Keratinocyte (primary cell): ENCODE measurements around the gene PUDP. TPM values are rescaled to one million over a fixed set of nuclear protein-coding genes. Genes with fewer than 3 reads are reported as not detected.

ENCODE experiments used
- DNase-seq: peaks from one replicate; pipeline ENCODE4 v3.0.0-alpha.2; 2011; ENCODE audit warnings: low read depth, missing footprints, low spot score
- FAIRE-seq: peaks from 2 replicates; lab custom pipeline; 2011; peaks lifted over from hg19 to GRCh38; lab: Jason Lieb, UNC
- H2AFZ ChIP-seq: 2 replicates; pipeline ENCODE4 v1.6.0; 2012; ENCODE audit warnings: low read length, control low read depth, inconsistent platforms; ENCODE audit not compliant: control insufficient read depth
- H3K27ac ChIP-seq: 2 replicates; pipeline ENCODE4 v1.5.1; 2011; ENCODE audit warnings: low read length; ENCODE audit not compliant: control insufficient read depth, insufficient read depth
- H3K27me3 ChIP-seq: 3 replicates; pipeline ENCODE4 v1.6.0; 2011; ENCODE audit warnings: low read length; ENCODE audit not compliant: control insufficient read depth, insufficient read depth; ENCODE audit errors: extremely low read depth
- H3K36me3 ChIP-seq, 2 experiments: 2 replicates in 1 of 2; 3 replicates in 1 of 2; pipeline ENCODE4 v1.5.1; 2011; ENCODE audit warnings: low read length in 2 of 2, mild to moderate bottlenecking in 1 of 2; ENCODE audit not compliant: control insufficient read depth in 2 of 2, insufficient read depth in 2 of 2; ENCODE audit errors: extremely low read depth in 1 of 2
- H3K4me1 ChIP-seq: 3 replicates; pipeline ENCODE4 v1.5.1; 2011; ENCODE audit warnings: low read length; ENCODE audit not compliant: control insufficient read depth, insufficient read depth; ENCODE audit errors: extremely low read depth
- H3K4me2 ChIP-seq: 3 replicates; pipeline ENCODE4 v1.6.0; 2011; ENCODE audit warnings: low read depth, low read length; ENCODE audit not compliant: control insufficient read depth, insufficient read depth; ENCODE audit errors: extremely low read depth
- H3K4me3 ChIP-seq, 3 experiments: fragments of 200-600 bp in 1 of 3; sonication (generic) in 1 of 3; 2 replicates in 2 of 3; 3 replicates in 1 of 3; pipeline ENCODE4 v1.5.1; 2011 to 2016; ENCODE audit warnings: low read length in 3 of 3, mild to moderate bottlenecking in 3 of 3, control low read depth in 2 of 3, inconsistent platforms in 1 of 3, low read depth in 1 of 3, mixed read lengths in 1 of 3, mixed run types in 1 of 3, moderate library complexity in 1 of 3; ENCODE audit not compliant: control insufficient read depth in 2 of 3, insufficient read depth in 2 of 3; ENCODE audit errors: extremely low read depth in 1 of 3
- H3K79me2 ChIP-seq: 2 replicates; pipeline ENCODE4 v1.6.0; 2012; ENCODE audit warnings: low read length; ENCODE audit not compliant: control insufficient read depth, insufficient read depth
- H3K9ac ChIP-seq: 3 replicates; pipeline ENCODE4 v1.6.0; 2011; ENCODE audit warnings: low read length; ENCODE audit not compliant: control insufficient read depth, insufficient read depth; ENCODE audit errors: extremely low read depth
- H3K9me1 ChIP-seq: 3 replicates; pipeline ENCODE4 v1.6.0; 2011; ENCODE audit warnings: low read length; ENCODE audit not compliant: control insufficient read depth, insufficient read depth; ENCODE audit errors: extremely low read depth
- H3K9me3 ChIP-seq: 2 replicates; pipeline ENCODE4 v1.5.1; 2012; ENCODE audit warnings: low read depth, low read length; ENCODE audit not compliant: control insufficient read depth
- H4K20me1 ChIP-seq: 3 replicates; pipeline ENCODE4 v1.6.0; 2011; ENCODE audit warnings: low read length; ENCODE audit not compliant: control insufficient read depth, insufficient read depth; ENCODE audit errors: extremely low read depth
- CTCF ChIP-seq, 3 experiments: IDR thresholded peaks in 1 of 3; conservative IDR thresholded peaks in 1 of 3; optimal IDR thresholded peaks in 1 of 3; 2 replicates in 2 of 3; 3 replicates in 1 of 3; pipeline versions ENCODE3 to v1.5.1; 2011; ENCODE audit warnings: low read length in 3 of 3, mild to moderate bottlenecking in 3 of 3, moderate library complexity in 2 of 3, control low read depth in 1 of 3, inconsistent platforms in 1 of 3; ENCODE audit not compliant: insufficient read depth in 2 of 3; ENCODE audit errors: extremely low read depth in 1 of 3
- EZH2 ChIP-seq: IDR thresholded peaks from one replicate; pipeline ENCODE4 v1.6.1; 2012; ENCODE audit warnings: inconsistent platforms, mild to moderate bottlenecking, low read length, moderate library complexity
- dilution Hi-C: fragments of 300-500 bp; cut with MboI; formaldehyde crosslinking; loops from one replicate; pipeline ENCODE4 v1.7.0; 2020; ENCODE audit warnings: low sequenced_read_pairs; ENCODE audit not compliant: extremely low pct_ligation_motif_present
- polyA plus RNA-seq, 5 experiments: library from polyadenylated mRNA; depleted of rRNA in 3 of 5; stranded (reverse) in 3 of 5; stranded (forward) in 1 of 5; unstranded in 1 of 5; fragments of >200 nt; gene quantifications; 1 replicate in 1 of 5; 2 replicates in 3 of 5; 3 replicates in 1 of 5; pipeline versions ENCODE4 v1.2.1 to v1.2.3, GENCODE V29; 2011 to 2012; ENCODE audit warnings: missing spikeins in 2 of 5, low read depth in 1 of 5, low replicate concordance in 1 of 5

PUDP gene
- polyA plus RNA-seq, 1 donor (not counting 4 experiments of a cell fraction or from before 2014, with no cell fraction given), result 48.0 TPM

DNA sequence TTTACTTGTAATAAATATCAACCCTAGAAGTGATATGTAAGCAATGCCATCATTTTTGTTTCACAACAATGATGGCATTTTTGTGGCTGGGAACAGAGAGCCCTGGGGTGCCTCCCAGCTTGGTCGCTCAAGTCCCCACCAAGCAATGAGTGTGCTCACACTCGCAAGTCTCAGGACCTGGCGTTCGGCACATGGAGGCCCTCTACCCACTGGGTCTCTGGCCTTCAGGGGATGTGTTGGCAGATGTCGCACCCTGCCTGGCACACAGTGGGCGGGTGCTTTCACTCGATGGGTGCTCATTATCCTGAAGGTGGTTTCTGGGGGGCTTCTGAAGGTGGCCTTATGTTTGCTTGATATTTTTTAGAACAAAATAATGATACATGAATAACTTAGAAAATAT, 75.1 kb downstream of the PUDP start:
- FAIRE-seq (no peak), DNase-seq (no peak)
- Histone ChIP-seq H3K4me2 (no peak overlapping the region), H3K4me3 (no peak overlapping the region), H3K9ac (no peak overlapping the region), H3K9me1 (no peaks in the 10 kb centered on the region), H3K27me3 (no peaks in the 10 kb centered on the region), H3K4me1 (peaks cover 29% of the 10 kb centered on the region), H2AFZ (no peak overlapping the region), H3K27ac (no peak overlapping the region), H3K36me3 (peaks cover 0 to 2% of the 10 kb centered on the region in 2 experiments), H3K9me3 (no peaks in the 10 kb centered on the region), H4K20me1 (no peaks in the 10 kb centered on the region), H3K79me2 (no peaks in the 10 kb centered on the region)
- dilution Hi-C loops, result no loop called here
- no peak for TF ChIP-seq CTCF (optimal IDR thresholded peaks at IDR 0.05 in 1 of 3, IDR thresholded peaks at IDR 0.05 in 1 of 3, conservative IDR thresholded peaks at IDR 0.05 in 1 of 3; ENCODE audit: extremely low read depth in 1 of 3, insufficient read depth in 2 of 3, low read length in 3 of 3)
- no peak for TF ChIP-seq EZH2

- H2AFZ ChIP-seq, result no peak overlapping the region
- no peak overlapping the region for H3K27ac ChIP-seq
- DNase-seq (no peak), FAIRE-seq (no peak)
- no peak overlapping the region for H3K9ac ChIP-seq
- H3K4me1 ChIP-seq, result peaks cover 29% of the 10 kb centered on the region
- H3K4me2 ChIP-seq, result no peak overlapping the region
- dilution Hi-C loops, result no loop called here
- H3K79me2 ChIP-seq, result peaks cover 4% of the 10 kb centered on the region
- H3K4me3 ChIP-seq, result no peak overlapping the region
- H3K9me3 ChIP-seq, result no peaks in the 10 kb centered on the region
- peaks cover 0 to 2% of the 10 kb centered on the region in 2 experiments for H3K36me3 ChIP-seq
- no peaks in the 10 kb centered on the region for H3K27me3 ChIP-seq
- H4K20me1 ChIP-seq, result no peaks in the 10 kb centered on the region
- no peaks in the 10 kb centered on the region for H3K9me1 ChIP-seq
- TF ChIP-seq EZH2 (no peak), CTCF (optimal IDR thresholded peaks at IDR 0.05 in 1 of 3, IDR thresholded peaks at IDR 0.05 in 1 of 3, conservative IDR thresholded peaks at IDR 0.05 in 1 of 3; ENCODE audit: extremely low read depth in 1 of 3, insufficient read depth in 2 of 3, low read length in 3 of 3) (no peak)
Measured at GRCh38 chrX:7071390-7071789, 76.6 kb downstream of the PUDP start.
